Measurements from ENCODE around the gene GFRA1. TPM values are rescaled to one million over a fixed set of nuclear protein-coding genes. Genes with fewer than 3 reads are reported as not detected.

The GFRA1 gene
- total and polyA plus RNA-seq, 7 donors = under 0.01 to 115 (median 38.9) TPM

GRCh38 chr10:116182426-116182825 lies 90.6 kb downstream of the GFRA1 start:
- Histone ChIP-seq H3K9me3 (no peaks in the 10 kb centered on the region), H3K4me1 (peaks cover 0 to 6% (median 0%) of the 10 kb centered on the region in 4 donors), H3K36me3 (no peaks in the 10 kb centered on the region), H3K27ac (no peak overlapping the region), H3K27me3 (no peaks in the 10 kb centered on the region), H3K4me3 (no peak overlapping the region)
- no peak for TF ChIP-seq POLR2A (IDR thresholded peaks at IDR 0.05)
- TF ChIP-seq POLR2AphosphoS5 (IDR thresholded peaks at IDR 0.05) = no peak
- no peak for TF ChIP-seq EP300 (IDR thresholded peaks at IDR 0.05)
- no peak for TF ChIP-seq CTCF (IDR thresholded peaks at IDR 0.05)
- intact Hi-C loops (cut with DNase I) = no loop called here
- DNase-seq = no peak
- WGBS, 2 donors = 88 to 94% methylated on average over 2 of the region's 2 CpGs

- 34 to 55% methylated on average over 9 of the region's 9 CpGs for WGBS, 2 donors
- Histone ChIP-seq H3K9me3 (no peaks in the 10 kb centered on the region), H3K36me3 (no peaks in the 10 kb centered on the region), H3K27me3 (no peaks in the 10 kb centered on the region), H3K4me3 (no peak overlapping the region), H3K27ac (no peak overlapping the region), H3K4me1 (peaks cover 0 to 6% (median 0%) of the 10 kb centered on the region in 4 donors)
- TF ChIP-seq CTCF (IDR thresholded peaks at IDR 0.05) (no peak), POLR2A (IDR thresholded peaks at IDR 0.05) (no peak), EP300 (IDR thresholded peaks at IDR 0.05) (no peak), POLR2AphosphoS5 (IDR thresholded peaks at IDR 0.05) (no peak)
- intact Hi-C loops (cut with DNase I) = no loop called here
- no peak for DNase-seq
Measured at GRCh38 chr10:116178086-116178605, 94.9 kb downstream of the GFRA1 start.

GRCh38 chr10:116175231-116175630 lies 97.8 kb downstream of the GFRA1 start:
- 86 to 92% methylated on average over 8 of the region's 8 CpGs for WGBS, 2 donors
- peaks cover 0 to 6% (median 0%) of the 10 kb centered on the region in 4 donors for H3K4me1 ChIP-seq
- no peak overlapping the region for H3K27ac ChIP-seq
- TF ChIP-seq CTCF (IDR thresholded peaks at IDR 0.05) (no peak), EP300 (IDR thresholded peaks at IDR 0.05) (no peak), POLR2AphosphoS5 (IDR thresholded peaks at IDR 0.05) (no peak), POLR2A (IDR thresholded peaks at IDR 0.05) (no peak)
- H3K9me3 ChIP-seq = no peaks in the 10 kb centered on the region
- H3K27me3 ChIP-seq = no peaks in the 10 kb centered on the region
- intact Hi-C loops (cut with DNase I) = no loop called here
- H3K36me3 ChIP-seq = no peaks in the 10 kb centered on the region
- no peak for DNase-seq
- no peak overlapping the region for H3K4me3 ChIP-seq

GRCh38 chr10:116171505-116171904 lies 101.5 kb downstream of the GFRA1 start:
- H3K4me1 ChIP-seq = no peaks in the 10 kb centered on the region
- no peaks in the 10 kb centered on the region for H3K36me3 ChIP-seq
- intact Hi-C loops (cut with DNase I) = no loop called here
- H3K27me3 ChIP-seq = no peaks in the 10 kb centered on the region
- no peak for DNase-seq
- TF ChIP-seq EP300 (IDR thresholded peaks at IDR 0.05) (no peak), POLR2A (IDR thresholded peaks at IDR 0.05) (no peak), CTCF (IDR thresholded peaks at IDR 0.05) (no peak), POLR2AphosphoS5 (IDR thresholded peaks at IDR 0.05) (no peak)
- 80 to 85% methylated on average over 4 of the region's 4 CpGs for WGBS, 2 donors
- H3K9me3 ChIP-seq = no peaks in the 10 kb centered on the region
- H3K4me3 ChIP-seq = no peak overlapping the region
- no peak overlapping the region for H3K27ac ChIP-seq

GRCh38 chr10:116170815-116171250 lies 102.2 kb downstream of the GFRA1 start:
- Histone ChIP-seq H3K9me3 (no peaks in the 10 kb centered on the region), H3K4me1 (no peaks in the 10 kb centered on the region), H3K27me3 (no peaks in the 10 kb centered on the region), H3K27ac (no peak overlapping the region), H3K4me3 (no peak overlapping the region), H3K36me3 (no peaks in the 10 kb centered on the region)
- intact Hi-C loops (cut with DNase I) = no loop called here
- DNase-seq = no peak
- no peak for TF ChIP-seq EP300 (IDR thresholded peaks at IDR 0.05)
- TF ChIP-seq POLR2AphosphoS5 (IDR thresholded peaks at IDR 0.05) = no peak
- no peak for TF ChIP-seq CTCF (IDR thresholded peaks at IDR 0.05)
- TF ChIP-seq POLR2A (IDR thresholded peaks at IDR 0.05) = no peak
- WGBS, 2 donors = 36 to 39% methylated on average over 2 of the region's 2 CpGs
